ENCODE measurements around the gene CDCP1.

GRCh38 chr3:45064512-45065372 lies 81.4 kb downstream of the CDCP1 start:
- TF ChIP-seq EZH2 (IDR thresholded peaks at IDR 0.05; ENCODE audit: low read depth): no peak
- no peak for TF ChIP-seq CTCF (conservative IDR thresholded peaks at IDR 0.05)

Measured in PC-9 (cell line).